ENCODE results near the gene OPTC. TPM values are rescaled to one million over a fixed set of nuclear protein-coding genes. Genes with fewer than 3 reads are reported as not detected.

The OPTC gene
- total and polyA plus RNA-seq, 2 of the 8 experiments (the other 6 are each of a cell fraction or from before 2014, with no cell fraction given), result 1.1 to 4.0 TPM

- POLR2A ChIA-PET (ENCODE audit: partially characterized antibody), result interaction anchor here (1.4 kb wide), 2 partner anchors 79 to 277 kb away, joined by 3 to 5 read pairs; no protein-coding TSS in a partner anchor
- Histone ChIP-seq H3K4me3 (ENCODE audit: extremely low read depth in 1 of 4, insufficient read depth in 2 of 4, low read depth in 3 of 4, low read length in 4 of 4) (no peak overlapping the region), H3K18ac (ENCODE audit: extremely low read depth, low read length) (no peak overlapping the region; the same call in 1 of the 2 replicates), H3K9ac (replicated peaks in 1 of 4; ENCODE audit: extremely low read depth in 1 of 4, low read depth in 3 of 4, low read length in 3 of 4) (no peak overlapping the region), H4K91ac (replicated peaks; ENCODE audit: insufficient read length, low read length) (no peak overlapping the region), H3K27me3 (replicated peaks in 1 of 4; ENCODE audit: control insufficient read depth in 3 of 4, extremely low read depth in 1 of 4, insufficient read depth in 3 of 4, low read length in 3 of 4) (peaks cover 7 to 57% (median 47%) of the 10 kb centered on the region in 4 experiments), H3K79me1 (ENCODE audit: low read depth, low read length) (no peaks in the 10 kb centered on the region), H3K4ac (replicated peaks; ENCODE audit: insufficient read length, low read depth, low read length) (no peak overlapping the region), H4K5ac (ENCODE audit: insufficient read length, low read depth, low read length) (no peak overlapping the region), H3K4me2 (ENCODE audit: insufficient read depth in 1 of 2, low read depth in 2 of 2, low read length in 2 of 2) (peak overlapping the region in 1 of 2 experiments; percentile 63; a peak in 1 of 4 replicates), H3K36me3 (ENCODE audit: control insufficient read depth in 2 of 4, insufficient read depth in 4 of 4, low read length in 3 of 4) (no peaks in the 10 kb centered on the region), H2AK5ac (ENCODE audit: low read depth, low read length) (peak overlapping the region; percentile 82; the same call in 1 of the 2 replicates), H2BK15ac (ENCODE audit: low read length) (no peak overlapping the region), H4K8ac (ENCODE audit: extremely low read depth, insufficient read depth, low read length) (no peak overlapping the region), H3K9me3 (ENCODE audit: insufficient read depth in 2 of 2, low read depth in 1 of 2, low read length in 1 of 2) (no peaks in the 10 kb centered on the region), H3K23ac (ENCODE audit: insufficient read length) (no peak overlapping the region), H2BK5ac (ENCODE audit: low read depth, low read length) (peak overlapping the region; percentile 63; the same call in 1 of the 2 replicates), H3K23me2 (ENCODE audit: low read depth, low read length) (peaks cover 2% of the 10 kb centered on the region; the same call in 1 of the 2 replicates), H3K56ac (replicated peaks; ENCODE audit: insufficient read length, low read depth, low read length) (no peak overlapping the region), H4K20me1 (replicated peaks in 1 of 2; ENCODE audit: control insufficient read depth in 1 of 2, insufficient read depth in 2 of 2, low read length in 2 of 2) (peaks cover 0 to 2% of the 10 kb centered on the region in 2 experiments), H3K79me2 (ENCODE audit: control insufficient read depth in 1 of 2, insufficient read depth in 2 of 2, low read length in 2 of 2) (no peaks in the 10 kb centered on the region), H3K27ac (ENCODE audit: low read depth, low read length) (no peak overlapping the region), H2BK12ac (ENCODE audit: low read depth, low read length) (peak overlapping the region; percentile 98; the same call in 1 of the 2 replicates), H2BK20ac (ENCODE audit: low read length) (0 out of 2 replicates have a peak overlapping the region, but pooled peaks have one; percentile 76), H3K4me1 (replicated peaks in 1 of 4; ENCODE audit: control insufficient read depth in 3 of 4, insufficient read depth in 4 of 4, low read length in 3 of 4) (peaks cover 31 to 62% (median 45%) of the 10 kb centered on the region in 4 experiments), H2BK120ac (replicated peaks; ENCODE audit: low read depth, low read length) (no peak overlapping the region), H3K14ac (ENCODE audit: insufficient read length) (no peak overlapping the region), H2AFZ (ENCODE audit: low read length) (no peak overlapping the region)
- 79% methylated on average over 5 of the region's 5 CpGs; no CpG with 5 or more reads in 1 of the 2 experiments for WGBS, 2 experiments (ENCODE audit: extremely low coverage in 1 of 2, insufficient coverage in 1 of 2, insufficient read length in 1 of 2, insufficient replicate concordance in 2 of 2, low coverage in 1 of 2, low lambda C conversion rate in 2 of 2, missing lambda C conversion rate in 1 of 2)
- DNase-seq (ENCODE audit: low read depth in 1 of 2, low spot score in 2 of 2) (no peak), FAIRE-seq (no peak)
- CTCF ChIA-PET (ENCODE audit: partially characterized antibody), result interaction anchor here (1.0 to 13.3 kb wide), 5 partner anchors 13 to 192 kb away, joined by 3 to 108 read pairs (median 5); no protein-coding TSS in a partner anchor
- no peak for TF ChIP-seq KDM1A (IDR thresholded peaks at IDR 0.05; ENCODE audit: borderline replicate concordance, low read length)
- TF ChIP-seq CHD2 (IDR thresholded peaks at IDR 0.05; ENCODE audit: low read length), result no peak
- TF ChIP-seq FOSL1 (IDR thresholded peaks at IDR 0.05; ENCODE audit: insufficient read depth, low read depth, low read length), result no peak
- no peak for TF ChIP-seq GTF2F1 (IDR thresholded peaks at IDR 0.05; ENCODE audit: borderline replicate concordance, low read depth, low read length)
- no peak for TF ChIP-seq JUN (IDR thresholded peaks at IDR 0.05; ENCODE audit: low read depth, low read length)
- TF ChIP-seq SRF (IDR thresholded peaks at IDR 0.05; ENCODE audit: low read depth, low read length), result no peak
- no peak for TF ChIP-seq CBX5 (IDR thresholded peaks at IDR 0.05; ENCODE audit: low read depth, low read length)
- no peak for TF ChIP-seq SUZ12 (IDR thresholded peaks at IDR 0.05; ENCODE audit: low read length)
- no peak for TF ChIP-seq SIN3A (conservative IDR thresholded peaks at IDR 0.05 in 1 of 2, IDR thresholded peaks at IDR 0.05 in 1 of 2; ENCODE audit: low read depth in 1 of 2, low read length in 2 of 2)
- TF ChIP-seq EGR1 (IDR thresholded peaks at IDR 0.05; ENCODE audit: borderline replicate concordance, low read depth, low read length), result no peak
- TF ChIP-seq YY1 (IDR thresholded peaks at IDR 0.05; ENCODE audit: low read depth, low read length), result no peak
- TF ChIP-seq POLR2A (IDR thresholded peaks at IDR 0.05; ENCODE audit: control extremely low read depth in 1 of 2, low read depth in 2 of 2, low read length in 2 of 2), result no peak
- no peak for TF ChIP-seq MAX (IDR thresholded peaks at IDR 0.05)
Measured at GRCh38 chr1:203520315-203520714, 26.4 kb downstream of the OPTC start.
